ENCODE results near the gene BCL7B.
"Not testable (repeated sequence)": the region's sequence is repeated elsewhere in the genome, so short reads cannot be mapped to it uniquely, and the experiment has no call there.

The BCL7B gene

GRCh38 chr7:73570521-73570920 is 13.0 kb upstream of the BCL7B start:
- H3K4me3 ChIP-seq: no peak overlapping the region
- DNase-seq (ENCODE audit: low spot score): no peak
- H3K27ac ChIP-seq: no peak overlapping the region
- TF ChIP-seq CTCF (IDR thresholded peaks at IDR 0.05): no peak

- Histone ChIP-seq H3K27ac (no peak overlapping the region), H3K4me3 (no peak overlapping the region)
- no peak for DNase-seq (ENCODE audit: low spot score)
- TF ChIP-seq CTCF (IDR thresholded peaks at IDR 0.05): no peak
Measured at GRCh38 chr7:73569042-73569608, 11.6 kb upstream of the BCL7B start.

GRCh38 chr7:73567846-73568685 is 10.6 kb upstream of the BCL7B start:
- DNase-seq (ENCODE audit: low spot score): no peak
- H3K4me3 ChIP-seq: no peak overlapping the region
- no peak overlapping the region for H3K27ac ChIP-seq
- TF ChIP-seq CTCF (IDR thresholded peaks at IDR 0.05): no peak

- no peak overlapping the region for H3K27ac ChIP-seq
- DNase-seq (ENCODE audit: low spot score): no peak
- H3K4me3 ChIP-seq: no peak overlapping the region
- no peak for TF ChIP-seq CTCF (IDR thresholded peaks at IDR 0.05)
Measured at GRCh38 chr7:73567140-73567539, 9.7 kb upstream of the BCL7B start.

GRCh38 chr7:73566431-73566830 is 8.9 kb upstream of the BCL7B start:
- H3K27ac ChIP-seq: not testable (repeated sequence)

GRCh38 chr7:73565675-73566340 is 8.3 kb upstream of the BCL7B start:
- H3K27ac ChIP-seq: no peak overlapping the region
- no peak for TF ChIP-seq CTCF (IDR thresholded peaks at IDR 0.05)
- no peak for DNase-seq (ENCODE audit: low spot score)
- H3K4me3 ChIP-seq: peak overlapping the region; percentile 14

More at GRCh38 chr7:73566431-73566830, 8.9 kb upstream of the BCL7B start:
- H3K4me3 ChIP-seq; DNase-seq (ENCODE audit: low spot score): not testable (repeated sequence)

GRCh38 chr7:73560109-73560835 is 2.8 kb upstream of the BCL7B start:
- Histone ChIP-seq H3K27ac (no peak overlapping the region), H3K4me3 (no peak overlapping the region)
- DNase-seq (ENCODE audit: low spot score): no peak
- TF ChIP-seq CTCF (IDR thresholded peaks at IDR 0.05): no peak
